NAMALWA (cell line): ENCODE results near the gene SLC35G3.
A peak's percentile ranks its signal among the peaks of the same experiment; 100 is the strongest.
"Not testable (repeated sequence)": the region's sequence is repeated elsewhere in the genome, so short reads cannot be mapped to it uniquely, and the experiment has no call there.

Experiments
- DNase-seq: peaks from one replicate; pipeline ENCODE4 v3.0.0-alpha.2; 2015; ENCODE audit warnings: low spot score

SLC35G3 gene

DNA sequence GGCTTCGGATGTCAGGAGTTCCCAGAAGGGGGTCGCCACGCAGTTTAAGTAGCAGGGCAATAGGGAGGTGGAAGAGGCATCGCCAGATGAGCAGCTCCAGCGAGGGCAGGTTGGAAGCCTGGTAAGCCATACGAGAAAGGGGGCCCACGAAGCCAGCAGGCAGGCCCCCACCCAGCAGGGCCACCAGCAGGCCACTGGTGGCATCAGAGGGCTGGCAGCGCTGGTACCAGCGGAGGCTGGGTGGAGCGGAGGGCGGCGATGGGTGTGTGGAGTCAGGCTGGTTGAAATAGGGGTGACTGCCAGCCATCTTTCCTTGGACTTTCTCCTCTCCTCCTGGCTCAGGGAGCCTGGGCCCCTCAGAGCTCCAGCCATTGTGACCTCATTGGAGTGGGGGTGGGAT lies at the start of gene SLC35G3:
Gene SLC35G3, minus strand, starts transcription at position 393 of the 400 bp plus-strand sequence. Its CDS starts 86 bp downstream, at position 307.
- not testable (repeated sequence) for DNase-seq

DNA sequence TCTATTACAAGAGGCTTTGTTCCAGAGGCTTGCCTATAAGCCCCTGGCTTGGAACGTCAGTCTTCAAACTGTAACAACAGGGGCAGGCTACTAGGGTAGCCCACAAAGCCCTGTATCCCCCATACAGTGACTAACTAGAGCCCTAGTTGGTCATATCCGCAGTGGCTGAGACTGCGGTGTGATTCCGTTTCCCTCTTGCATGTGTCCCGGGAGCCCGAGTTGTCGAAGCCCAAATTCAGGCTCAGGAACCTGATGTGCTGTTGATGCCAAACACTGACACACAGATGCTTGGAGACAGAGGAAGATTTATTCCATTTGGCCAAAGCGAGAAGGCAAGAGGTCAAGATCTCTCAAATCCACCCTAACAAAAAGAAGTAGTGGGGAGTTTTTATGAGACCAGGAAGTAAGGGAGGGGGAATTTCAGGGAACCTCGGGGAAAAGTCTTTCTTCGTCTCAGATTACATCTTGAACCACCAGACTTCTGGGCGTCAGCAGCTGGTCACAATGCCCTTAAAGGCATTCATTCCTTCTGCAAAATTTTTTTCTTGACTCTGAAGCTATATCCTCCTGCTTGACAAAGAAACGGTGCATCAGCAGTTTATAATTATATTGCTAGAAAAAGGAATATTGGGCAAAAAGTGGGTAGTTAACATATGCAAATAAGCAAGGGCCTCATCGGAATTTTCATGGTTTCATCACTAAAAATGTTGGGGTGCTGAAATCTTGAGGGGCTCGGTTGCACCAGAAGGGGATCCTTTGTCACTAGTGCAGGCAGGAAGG lies 49.6 kb upstream of the SLC35G3 start:
- peak; percentile 52 for DNase-seq

DNA sequence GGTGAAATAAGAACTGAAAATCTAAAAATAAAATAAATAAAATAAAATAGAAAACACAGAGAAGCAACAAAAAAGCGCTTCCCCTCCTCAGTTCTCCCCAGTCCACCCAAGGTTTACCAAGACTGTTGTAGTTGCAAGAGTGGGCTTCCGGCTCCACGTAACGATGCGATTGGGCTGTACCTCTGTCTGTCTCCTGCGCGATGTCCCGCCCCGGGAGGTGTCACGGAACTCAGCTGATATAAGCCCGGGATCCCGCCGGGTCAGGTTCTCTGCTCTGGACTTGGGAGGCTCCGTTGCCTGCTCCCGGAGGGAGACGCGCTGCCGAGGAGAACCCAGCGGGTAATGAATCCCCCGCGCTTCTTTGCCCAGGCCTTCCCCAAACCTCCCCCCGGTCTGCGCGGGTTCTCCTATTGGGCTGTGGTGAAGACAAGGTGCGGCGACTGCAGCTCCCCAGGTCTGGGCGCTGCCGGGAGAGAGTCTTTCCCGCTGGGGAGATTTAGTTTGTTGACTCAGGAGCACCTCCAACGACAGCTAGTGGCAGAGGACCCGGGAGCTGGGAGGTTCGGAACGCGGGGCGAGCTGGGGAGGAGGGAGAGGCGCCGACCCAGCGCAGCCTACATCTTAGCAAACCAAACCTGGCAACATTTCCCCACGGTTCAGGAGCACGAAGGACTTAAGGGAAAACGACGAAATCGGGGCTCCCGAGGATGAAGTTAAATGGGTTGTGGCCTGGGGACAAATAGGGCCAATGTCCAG lies 48.8 kb upstream of the SLC35G3 start, which contains the start of gene SLFN5:
Gene SLFN5, plus strand, starts transcription at position 268 of the 756 bp plus-strand sequence. CDS start 15,619 bp downstream, outside the sequence.
- DNase-seq: peak; percentile 86

DNA sequence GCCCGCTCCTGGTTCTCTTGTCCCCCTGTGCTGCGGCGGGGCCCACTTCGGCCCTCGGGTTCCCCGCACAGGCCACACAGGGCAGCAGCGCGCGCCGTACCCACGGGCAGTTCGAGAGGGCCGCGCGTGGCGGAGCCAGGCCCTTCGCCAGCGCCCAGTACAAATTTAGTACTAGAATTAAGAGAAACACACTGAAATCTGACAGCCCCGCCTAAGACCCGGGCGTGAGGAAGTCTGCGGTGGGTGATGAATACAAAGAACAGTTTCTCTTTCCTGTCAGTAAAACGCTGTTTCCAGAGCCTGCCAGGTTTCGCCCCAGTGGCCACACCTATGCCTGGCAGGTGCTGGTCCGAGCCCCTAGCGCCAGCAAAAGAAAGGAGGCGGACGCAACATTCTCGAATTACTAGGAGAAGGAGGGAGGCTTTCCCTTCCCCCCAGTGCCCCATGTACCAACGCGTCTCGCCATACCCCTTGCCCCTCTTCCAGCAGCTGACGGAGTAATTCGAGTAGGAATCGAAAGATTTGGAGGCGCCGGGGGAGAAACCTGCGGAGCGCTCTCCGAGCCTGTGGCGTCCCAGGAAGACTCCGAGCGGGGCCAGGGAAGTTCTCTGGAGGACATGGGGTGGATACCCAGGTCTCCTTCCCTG lies 48.1 kb upstream of the SLC35G3 start:
- DNase-seq: peak; percentile 39

DNA sequence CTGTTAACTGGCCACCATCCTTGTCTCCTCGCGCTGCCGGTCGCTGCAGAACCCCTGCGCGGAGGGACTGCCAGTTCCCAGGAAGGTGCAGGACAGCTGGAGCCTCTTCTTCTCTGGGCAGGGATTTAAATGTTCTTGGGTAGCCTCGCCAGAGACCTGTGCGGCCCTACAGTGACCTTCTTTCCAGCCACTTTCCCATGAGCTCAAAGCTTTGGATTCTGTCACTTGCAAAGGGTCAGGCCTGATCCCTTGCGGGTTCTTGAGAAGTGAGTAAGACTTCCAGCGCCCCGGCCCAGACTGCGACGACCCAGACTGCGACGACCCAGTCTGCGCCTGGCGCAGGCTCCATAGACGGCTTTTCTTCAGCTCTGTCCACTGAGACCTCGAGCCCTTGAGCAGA lies 47.3 kb upstream of the SLC35G3 start:
- DNase-seq: no peak

DNA sequence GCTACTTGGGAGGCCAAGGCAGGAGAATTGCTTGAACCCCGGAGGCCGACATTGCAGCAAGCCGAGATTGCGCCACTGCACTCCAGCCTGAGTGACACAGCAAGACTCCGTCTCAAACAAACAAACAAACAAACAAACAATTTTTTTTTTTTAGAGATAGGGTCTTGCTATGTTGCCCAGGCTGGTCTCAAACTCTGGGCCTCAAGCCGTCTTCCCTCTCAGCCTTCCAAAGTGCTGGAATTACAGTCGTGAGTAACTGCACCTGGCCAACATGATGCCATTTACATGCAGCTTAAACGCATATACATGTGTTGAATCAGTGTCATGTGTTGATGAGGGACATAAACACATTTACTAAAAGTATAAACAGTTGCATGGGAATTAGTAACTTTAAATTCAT lies 46.7 kb upstream of the SLC35G3 start:
- DNase-seq: no peak

DNA sequence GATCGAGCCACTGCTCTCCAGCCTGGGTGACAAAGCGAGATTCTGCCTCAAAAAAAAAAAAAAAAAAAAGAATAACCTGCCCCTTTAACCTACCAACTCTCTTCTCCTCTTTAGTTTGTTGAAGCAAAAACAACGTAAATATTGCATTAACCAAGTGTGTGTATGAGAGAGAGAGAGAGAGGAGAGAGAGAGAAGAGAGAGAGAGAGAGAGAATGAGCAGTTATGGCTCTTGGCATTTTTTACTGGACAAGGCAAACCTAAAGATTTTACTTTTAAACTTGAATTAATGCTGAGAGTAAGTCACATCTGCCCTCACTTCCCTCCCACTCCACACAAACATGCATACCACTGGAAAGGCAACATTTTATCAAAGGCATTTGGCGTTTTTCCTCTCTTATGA lies 45.6 kb upstream of the SLC35G3 start:
- no peak for DNase-seq

DNA sequence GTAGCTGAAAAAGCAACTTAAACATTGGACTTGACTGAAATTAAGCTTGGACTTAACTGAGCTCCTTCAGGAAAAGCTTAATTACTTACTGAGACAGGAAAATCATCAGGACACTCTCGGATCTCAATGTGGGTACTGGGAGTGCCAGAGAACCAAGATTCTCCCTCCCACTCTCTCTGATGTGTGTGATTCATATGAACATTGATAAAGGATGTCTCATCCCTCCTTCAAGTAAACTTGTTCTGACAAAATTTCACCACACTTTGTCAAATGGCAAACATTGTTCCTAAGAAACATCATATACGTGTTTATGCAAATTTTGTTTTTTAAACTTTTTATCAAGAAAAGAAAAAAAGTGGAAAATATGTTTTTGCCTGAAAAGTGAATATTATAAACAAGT lies 44.6 kb upstream of the SLC35G3 start:
- DNase-seq: no peak

DNA sequence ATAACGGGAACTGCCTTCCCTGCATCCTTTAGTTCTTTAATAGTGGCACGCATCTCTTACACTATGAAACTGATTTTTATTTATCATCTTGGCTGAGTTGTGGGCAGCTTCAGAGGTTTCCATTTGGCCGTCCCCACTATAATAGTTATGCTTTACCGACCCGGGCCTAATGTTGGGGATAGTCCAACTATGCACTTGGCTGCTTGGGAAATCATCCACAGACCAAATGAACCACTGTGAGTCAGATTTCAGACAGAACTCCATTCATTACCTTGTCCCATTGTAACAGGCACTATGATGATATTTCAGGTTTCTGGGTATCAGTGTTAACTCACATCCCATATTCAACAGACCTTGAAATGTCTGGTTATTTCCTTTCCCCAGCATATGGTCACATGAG lies 42.6 kb upstream of the SLC35G3 start:
- DNase-seq: no peak

DNA sequence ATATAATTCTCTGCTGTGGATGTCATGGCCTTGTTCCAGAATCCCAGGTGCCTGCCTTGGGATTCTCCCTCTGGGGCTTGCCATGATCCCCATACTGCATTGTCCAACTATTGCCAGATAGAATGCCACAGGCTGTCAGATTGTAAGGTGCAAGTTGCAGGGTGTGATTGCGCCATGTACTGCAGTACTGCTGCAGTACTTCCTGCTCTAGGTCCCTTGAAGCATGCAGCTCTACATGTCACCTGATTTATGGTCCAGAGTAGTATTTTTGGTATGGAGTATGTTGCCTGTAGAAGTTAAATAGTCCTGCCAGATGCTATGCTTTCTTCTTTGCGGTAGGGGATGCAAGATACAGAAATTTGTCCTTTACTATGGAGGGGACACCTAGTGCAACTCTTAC lies 41.7 kb upstream of the SLC35G3 start:
- DNase-seq: no peak

DNA sequence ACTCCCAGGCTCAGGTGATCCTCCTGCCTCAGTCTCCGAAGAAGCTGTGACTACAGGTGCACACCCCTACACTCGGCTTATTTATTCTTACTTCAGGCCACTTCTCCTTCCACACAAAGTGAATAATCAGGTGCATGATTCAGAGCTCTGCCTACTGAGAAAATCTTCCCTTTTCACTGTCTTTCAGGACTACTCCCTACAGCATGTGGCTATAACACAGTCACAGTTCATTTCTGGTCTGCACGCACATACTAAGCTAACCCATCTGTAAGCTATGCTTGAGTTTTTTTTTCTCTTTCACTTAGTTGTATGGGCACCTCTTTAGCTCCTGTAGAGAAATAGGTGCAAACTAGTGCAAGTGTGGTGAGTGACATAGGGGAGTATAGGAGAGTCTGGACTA lies 41.1 kb upstream of the SLC35G3 start:
- no peak for DNase-seq

DNA sequence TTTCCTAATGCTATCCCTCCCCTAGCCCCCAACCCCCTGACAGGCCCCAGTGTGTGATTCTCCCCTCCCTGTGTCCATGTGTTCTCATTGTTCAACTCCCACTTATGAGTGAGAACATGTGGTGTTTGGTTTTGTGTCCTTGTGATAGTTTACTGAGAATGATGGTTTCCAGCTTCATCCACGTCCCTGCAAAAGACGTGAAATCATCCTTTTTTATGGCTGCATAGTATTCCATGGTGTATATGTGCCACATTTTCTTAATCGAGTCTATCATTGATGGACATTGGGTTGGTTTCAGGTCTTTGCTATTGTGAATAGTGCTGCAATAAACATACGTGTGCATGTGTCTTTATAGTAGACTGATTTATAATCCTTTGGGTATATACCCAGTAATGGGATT lies 40.1 kb upstream of the SLC35G3 start:
- not testable (repeated sequence) for DNase-seq

DNA sequence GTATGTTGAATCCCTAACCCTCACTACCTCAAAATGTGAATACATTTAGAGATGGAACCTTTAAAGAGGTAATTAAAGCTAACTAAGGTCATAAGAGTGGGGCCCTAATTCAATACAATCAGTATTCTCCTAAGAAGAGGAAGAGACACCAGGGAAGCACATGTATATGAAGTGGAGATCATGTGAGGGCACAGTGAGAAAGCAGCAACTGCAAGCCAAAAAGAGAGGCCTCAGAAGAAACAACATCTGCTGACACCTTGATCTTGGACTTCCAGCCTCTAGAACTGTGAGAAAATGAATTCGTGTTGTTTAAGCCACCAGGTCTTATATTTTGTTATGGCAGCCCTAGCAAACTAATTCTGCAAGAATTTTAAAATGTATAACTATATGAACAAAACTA lies 35.4 kb upstream of the SLC35G3 start:
- no peak for DNase-seq

DNA sequence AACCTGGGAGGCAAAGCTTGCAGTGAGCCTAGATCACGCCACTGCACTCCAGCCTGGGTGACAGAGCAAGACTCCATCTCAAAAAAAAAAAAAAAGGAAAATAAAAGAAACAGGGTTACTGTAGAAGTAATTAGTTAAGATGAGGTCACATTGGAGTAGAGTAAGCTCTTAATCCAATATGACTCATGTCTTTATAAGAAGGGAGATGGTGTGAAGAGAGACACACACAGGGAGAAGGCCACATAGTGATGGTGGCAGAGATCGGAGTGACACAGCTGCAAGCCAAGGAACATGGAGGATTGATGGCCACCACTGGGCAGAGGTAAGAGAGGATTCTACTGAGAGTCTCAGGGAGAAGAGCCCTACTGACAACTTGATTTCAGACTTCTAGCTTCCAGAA lies 33.4 kb upstream of the SLC35G3 start:
- no peak for DNase-seq

DNA sequence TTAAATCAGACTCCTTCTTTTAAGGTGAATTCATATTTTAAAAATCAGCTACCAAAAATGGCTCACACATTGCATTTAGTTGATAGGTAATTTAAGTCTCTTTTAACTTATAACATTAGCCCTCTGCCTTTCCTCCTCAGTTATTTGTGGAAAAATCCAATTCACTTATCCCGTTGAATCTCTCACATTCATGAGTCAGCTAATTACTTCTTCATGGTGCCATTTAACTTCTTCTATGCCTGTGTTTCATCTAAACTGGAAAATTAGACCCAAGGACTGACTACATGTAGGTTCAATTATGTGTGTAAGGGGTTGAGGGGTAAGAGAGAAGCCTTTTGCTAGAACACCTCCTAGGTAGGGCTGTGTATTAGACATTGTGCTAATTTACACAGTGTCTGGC lies 30.2 kb upstream of the SLC35G3 start:
- DNase-seq: no peak

DNA sequence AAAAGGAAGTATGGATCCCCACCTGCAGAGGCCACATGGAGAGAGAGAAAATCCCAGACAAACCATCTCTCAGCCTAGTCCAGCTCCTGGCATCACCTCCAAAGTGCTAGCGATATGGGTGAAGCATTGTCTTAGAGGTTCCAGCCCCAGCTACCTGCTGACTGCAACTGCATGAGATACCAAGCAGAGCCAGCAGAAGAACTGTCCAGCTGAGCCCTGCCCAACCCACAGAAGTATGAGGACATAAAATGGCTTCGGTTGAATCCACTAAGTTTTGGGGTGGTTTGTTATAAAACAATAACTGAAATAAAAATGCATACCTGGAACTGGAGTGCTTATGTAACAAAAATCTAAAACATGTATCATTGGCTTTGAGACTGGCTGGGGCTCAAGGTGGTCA lies 28.3 kb upstream of the SLC35G3 start:
- DNase-seq: no peak

DNA sequence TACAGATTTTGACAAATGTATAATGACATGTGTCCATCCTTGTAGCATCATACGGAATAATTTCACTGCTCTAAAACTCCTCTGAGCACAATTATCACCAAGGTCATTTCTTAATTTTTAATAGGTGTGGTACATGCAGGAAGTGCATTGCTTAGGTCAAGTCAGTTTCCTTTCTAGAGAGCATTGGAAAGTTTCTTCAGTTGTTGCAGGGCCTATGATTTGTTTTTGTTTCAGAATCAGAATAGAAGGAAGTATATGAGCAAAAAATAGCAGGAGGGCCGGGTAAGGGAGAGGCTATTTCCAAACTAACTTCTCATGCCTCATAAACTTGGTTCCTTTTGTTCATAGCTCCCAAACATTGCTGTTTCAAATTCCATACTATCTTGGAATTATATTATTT lies 24.7 kb upstream of the SLC35G3 start:
- no peak for DNase-seq

DNA sequence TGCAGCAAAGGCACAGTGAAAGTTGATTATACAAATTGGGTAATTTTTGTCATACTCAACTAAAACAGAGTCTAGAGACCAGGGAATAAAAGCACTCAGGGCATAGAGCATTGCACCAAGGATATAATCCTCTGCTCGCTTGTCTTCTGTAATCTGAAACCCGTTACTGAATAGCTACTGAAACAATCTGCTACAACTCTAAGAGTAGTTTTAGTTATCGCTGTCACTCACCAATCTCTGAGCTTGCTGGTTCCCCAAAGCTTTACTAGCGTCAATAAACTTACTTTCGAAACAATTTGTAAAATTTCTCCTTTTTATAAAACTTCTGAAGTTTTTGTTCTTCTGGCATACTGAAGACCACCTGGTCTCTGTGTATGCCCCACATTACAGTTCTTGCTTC lies 22.9 kb upstream of the SLC35G3 start:
- no peak for DNase-seq

DNA sequence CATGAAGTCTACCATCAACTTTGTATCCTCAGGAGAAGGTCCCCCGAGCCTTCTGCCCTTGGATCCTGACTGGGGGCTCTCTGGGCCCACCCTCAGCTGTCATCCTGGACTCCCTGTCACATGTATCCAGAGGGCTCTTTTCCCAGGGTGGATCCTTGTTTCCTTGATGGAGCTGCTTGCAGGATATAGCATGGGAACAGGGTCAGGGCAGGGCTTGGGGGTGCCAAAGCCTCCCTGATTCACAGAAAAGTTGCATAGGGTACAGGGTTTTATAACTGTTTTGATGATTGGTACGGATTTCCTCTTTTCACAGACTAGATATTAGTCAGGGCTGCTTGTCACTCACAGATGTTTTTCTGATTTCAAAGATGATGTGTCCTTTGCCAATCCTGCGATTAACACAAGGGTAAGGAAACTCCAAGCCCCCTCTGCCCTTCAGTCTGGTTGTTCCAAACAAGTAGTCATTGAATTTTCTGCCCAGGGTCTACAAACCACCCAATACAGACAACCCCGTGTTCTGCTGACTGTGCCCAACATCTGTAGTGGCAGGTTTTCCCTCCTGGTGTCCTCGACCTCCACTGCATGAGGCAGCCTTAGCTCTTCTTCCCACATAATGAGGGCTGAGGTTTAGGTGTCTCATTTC lies 20.6 kb upstream of the SLC35G3 start:
- DNase-seq: no peak

DNA sequence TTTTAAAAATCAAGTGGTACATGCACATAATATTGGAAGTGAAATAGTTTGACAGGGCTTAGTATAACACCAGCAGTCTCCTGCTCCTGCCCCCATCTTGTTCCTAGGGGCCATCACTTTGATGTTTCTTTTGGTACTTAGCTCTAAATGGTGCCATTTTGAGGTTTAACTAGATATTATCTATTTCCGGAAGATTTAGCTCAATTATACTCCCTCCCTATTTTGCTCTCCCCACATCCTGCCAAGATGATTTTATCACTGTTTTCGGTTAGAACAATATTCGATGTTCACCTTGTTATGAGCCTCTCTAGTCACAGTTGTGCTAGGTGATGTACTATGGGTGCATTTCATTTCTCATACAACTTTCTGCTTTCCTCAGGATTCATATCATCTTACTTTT lies 20.0 kb upstream of the SLC35G3 start:
- no peak for DNase-seq

DNA sequence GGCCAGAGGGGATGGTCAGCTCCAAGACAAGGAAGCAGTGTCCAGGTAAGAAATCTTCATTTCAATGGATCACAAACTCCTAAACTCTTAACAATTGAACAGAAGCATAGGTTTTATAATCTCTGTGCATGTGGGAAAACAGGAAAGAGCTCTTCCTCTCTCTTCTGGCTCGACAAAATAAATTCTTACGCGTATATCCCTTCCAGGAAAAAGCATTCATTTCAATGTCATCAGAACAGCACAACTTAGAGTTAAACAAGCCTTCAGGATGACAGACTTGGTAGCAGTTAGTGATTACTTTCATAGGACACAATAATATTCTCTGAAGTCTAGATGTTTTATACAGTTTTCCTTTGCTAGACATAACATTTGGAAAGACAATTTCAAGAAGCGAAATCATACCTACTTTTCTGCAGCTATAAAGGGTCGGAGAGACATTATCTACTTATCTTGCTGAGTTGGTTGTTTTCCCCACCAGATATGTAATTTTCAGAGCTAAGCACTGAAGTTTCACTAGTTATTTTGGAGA lies 19.3 kb upstream of the SLC35G3 start:
- DNase-seq: no peak

DNA sequence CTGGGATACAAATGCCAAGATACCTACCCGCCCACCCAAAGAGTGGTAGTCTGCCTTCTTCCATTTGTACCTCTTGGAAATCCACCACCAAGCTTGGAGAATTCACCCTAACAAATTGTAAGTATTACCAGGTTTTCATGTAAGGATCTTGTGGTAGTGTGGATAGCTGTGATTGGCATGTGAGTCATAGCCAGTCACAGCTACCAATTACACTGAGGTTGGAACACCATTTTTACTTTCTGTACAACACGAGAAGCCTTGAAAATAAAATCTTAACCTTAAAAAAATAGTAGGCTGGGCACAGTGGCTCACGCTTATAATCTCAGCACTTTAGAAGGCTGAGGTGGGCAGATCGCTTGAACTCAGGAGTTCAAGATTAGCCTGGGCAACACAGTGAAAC lies 18.5 kb upstream of the SLC35G3 start:
- DNase-seq: no peak
